ENCODE measurements around the gene ARHGAP8.

ARHGAP8 gene

DNA sequence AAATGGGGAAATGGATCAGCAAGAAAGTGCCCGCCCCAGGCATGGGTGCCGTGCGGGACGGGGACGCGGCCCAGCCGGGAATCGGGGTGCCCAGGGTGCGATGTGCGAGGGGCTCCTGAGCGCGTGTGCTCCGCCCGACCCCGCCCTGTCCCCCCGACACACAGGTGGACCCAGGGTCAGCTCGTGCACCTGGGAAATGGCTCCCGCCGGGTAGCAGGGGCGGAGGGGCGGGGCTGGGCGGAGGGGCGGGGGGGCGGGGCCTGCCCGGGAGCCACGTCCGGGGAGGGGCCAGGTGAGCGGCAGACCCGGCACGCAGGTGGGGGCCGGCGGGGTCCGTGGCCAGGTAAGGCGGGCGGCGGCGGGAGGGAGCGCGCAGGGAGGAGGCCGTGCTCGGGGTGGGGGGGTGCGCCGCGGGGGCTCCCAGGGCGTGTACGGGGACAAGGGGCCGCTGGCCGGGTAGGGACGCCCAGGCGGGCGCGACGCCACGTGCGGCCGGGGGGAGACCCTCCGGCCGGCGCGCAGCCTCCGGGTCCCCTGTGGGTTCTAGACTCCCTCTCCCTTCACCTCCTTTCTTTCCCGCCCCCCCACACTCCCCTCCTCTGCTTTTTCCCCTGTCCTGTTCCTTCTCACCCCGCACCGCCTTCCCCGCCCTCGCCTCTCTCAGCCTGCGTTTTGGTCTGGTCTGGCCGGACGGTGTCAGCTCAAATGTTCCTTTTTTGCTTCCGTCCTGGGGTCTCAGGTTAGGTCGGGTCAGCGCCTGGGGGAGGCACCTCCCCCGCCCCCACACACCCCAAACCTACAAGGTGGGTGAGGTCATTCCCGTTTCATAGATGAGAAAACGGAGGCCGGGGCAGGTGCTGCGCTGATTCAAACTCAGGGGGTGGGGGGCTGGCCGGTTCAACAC lies at the start of gene ARHGAP8:
Gene ARHGAP8, plus strand, starts transcription at position 291 of the 904 bp plus-strand sequence. CDS start 33,953 bp downstream, outside the sequence.
- DNase-seq = peak; percentile 25

DNA sequence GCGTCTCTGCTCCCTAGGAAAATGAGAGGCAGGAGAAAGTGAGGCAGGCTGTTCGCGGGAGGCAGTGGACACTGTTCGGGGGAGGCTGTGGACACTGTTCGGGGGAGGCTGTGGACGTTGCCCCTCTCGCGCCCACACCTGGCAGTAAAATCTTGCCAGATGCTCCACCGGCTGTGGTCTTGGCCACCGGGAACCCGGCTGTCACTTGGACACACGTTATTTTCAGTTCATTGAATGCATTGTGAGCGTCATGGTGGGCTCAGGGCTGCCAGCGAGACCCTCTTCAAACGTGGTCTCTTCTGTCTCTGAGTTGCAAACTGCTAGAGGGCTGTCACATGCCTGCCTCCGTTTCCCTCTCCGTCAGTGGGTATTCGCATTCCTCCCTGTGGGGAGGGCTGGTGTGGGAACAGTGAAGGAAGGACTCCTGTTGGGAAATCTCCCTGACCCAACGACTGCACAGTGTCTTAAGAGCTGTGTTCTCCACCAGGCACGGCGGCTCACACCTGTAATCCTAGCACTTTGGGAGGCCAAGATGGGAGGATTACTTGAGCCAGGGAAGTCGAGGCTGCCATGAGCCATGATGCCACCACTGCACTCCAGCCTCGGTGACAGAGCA lies 49.0 kb upstream of the ARHGAP8 start:
- no peak for DNase-seq

- no peak for DNase-seq
Observed at GRCh38 chr22:44704159-44705021, 48.0 kb upstream of the ARHGAP8 start.

DNA sequence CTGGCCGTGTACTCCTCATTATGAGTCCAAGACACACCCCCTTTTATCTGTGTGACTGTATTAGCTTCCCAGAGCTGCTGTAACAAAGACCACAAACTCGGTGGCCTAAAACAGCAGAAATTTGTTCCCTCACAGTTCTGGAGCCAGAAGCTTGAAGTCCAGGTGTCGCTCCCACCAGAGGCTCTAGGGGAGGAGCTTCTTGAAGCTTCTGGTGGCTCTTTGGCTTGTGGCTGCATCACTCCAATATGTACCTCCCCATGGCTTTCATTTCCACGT lies 47.4 kb upstream of the ARHGAP8 start:
- DNase-seq = no peak

DNA sequence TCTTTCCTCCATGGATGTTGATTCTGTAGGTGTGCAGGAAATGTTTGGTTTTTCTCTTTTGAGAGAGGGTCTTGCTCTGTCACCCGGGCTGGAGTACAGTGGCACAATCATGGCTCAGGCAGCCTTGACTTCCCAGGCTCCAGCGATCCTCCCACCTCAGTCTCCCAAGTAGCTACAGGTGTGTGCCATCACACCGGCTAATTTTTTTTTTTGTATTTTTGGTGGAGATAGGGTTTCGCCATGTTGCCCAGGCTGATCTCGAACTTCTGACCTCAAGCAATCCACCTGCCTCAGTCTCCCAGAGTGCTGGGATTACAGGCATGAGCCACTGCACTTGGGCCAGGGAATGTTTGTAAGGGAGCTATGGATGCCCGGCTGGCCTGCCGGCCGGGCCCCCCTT lies 45.9 kb upstream of the ARHGAP8 start:
- no peak for DNase-seq

DNA sequence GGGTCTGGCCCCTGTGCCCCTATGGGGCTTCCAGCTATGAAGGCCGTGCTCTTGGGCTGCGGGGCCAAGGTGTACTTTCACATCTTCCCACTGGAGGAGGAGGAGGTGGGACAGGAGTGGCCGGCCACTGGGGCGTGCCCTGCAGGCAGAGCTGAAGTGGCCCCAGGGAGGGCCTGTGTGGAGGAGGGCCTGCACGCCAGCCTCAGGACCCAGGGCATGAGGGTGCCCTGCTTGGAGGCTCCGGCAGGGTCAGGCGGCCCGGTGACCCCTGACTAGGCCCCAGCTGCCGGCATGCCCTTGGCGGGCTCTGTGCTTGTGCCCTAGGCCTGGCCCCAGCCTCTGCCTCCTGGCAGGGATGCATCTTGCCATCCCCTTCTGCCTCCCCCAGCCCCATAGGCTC lies 45.2 kb upstream of the ARHGAP8 start:
- DNase-seq = no peak

DNA sequence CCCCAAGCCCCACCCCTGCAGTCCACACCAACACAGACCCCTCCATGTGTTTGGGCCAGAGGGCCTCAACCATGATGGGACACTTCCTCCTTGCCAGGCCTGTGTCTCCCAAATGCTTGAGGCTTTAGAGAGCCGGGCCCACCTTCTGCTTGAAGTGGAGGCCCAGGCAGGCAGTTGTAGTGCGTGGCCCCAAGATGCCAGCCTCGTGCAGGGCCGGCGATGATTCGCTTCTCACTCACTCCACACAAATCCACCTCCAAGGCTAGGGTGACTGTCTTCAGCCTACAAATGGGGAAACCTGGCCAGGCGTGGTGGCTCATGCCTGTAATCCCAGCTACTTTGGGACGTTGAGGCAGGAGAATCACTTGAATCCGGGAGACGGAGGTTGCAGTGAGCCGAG lies 44.6 kb upstream of the ARHGAP8 start:
- no peak for DNase-seq

GRCh38 chr22:44709881-44710392 lies 42.4 kb upstream of the ARHGAP8 start:
- DNase-seq = peak; percentile 49

GRCh38 chr22:44710474-44711240 lies 41.7 kb upstream of the ARHGAP8 start:
- DNase-seq = peak; percentile 51

DNA sequence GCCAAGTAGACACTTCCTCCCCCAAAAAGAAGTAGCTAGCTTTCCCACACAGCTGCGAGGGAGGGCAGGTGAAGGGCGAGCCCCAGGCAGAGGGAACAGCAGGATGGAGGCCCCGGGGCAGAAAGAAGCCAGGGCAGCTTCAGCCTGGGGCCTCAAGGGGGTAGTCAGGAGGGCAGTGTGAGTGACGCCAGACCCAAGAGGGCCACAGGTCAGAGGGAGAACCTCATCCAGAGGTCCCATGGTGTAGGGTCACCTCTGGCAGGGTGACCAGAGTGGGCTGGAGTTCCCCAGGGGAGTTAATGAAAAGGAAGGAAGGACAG lies 41.2 kb upstream of the ARHGAP8 start:
- no peak for DNase-seq

DNA sequence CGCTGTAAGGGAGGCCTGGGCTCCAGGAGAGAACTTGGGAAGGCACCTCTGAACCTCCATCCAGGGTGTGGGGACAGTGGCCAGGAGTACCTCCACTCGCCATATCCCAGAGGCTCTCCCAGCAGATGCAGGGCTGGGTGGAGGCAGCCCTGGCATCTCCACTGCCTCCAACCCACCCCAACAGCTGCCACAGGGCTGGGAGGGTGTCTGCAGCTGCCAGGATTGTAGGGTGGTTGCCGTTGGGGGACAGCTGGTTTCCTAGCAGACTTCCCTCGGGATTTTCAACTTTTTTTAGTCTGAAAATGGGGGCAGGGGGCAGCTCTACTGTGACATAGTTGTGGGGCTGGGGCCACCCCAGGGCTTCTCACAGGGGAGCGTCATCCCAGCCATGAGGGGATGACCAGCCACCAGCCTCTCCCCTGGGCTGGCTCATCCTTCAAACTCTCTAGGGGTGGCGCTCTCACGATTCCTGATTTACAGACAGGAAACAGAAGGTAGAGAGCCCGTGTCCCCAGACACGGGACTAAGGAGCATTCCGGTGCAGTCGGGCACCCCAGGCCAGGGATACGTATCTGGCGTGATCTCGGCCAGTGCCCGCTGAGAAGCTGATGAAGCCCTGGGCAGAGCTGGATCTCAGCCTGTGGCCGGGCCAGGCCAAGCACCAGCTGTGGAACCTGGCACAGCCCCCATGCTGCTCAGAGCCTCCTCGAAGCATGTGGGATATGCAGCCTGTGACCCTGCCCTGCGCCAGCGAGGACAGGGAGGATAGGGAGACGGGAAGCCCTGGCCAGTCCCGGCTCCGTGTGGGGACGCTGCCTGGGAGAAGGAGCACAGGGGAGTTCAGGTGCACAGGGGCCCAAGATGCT lies 40.5 kb upstream of the ARHGAP8 start:
- no peak for DNase-seq

DNA sequence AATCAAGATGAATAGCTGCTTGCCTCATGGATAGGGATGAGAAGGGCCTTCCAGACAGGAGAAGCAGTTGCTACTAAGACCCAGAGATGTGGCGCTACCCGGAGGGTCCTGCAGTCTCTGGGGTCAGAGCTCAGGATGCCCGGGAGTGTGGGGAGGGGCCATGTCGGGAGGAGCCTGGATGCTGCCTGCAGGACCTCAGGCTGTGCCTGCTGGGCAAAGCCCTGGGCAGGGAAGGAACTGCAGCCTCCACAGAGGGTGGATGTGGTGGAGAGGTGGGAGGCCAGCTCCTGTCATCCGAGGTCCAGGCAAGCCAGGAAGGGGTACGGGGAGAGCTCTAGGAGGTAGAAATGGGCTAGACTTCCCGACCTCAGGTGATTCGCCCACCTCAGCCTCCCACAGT lies 39.4 kb upstream of the ARHGAP8 start:
- DNase-seq = no peak

- DNase-seq = no peak
Observed at GRCh38 chr22:44714703-44715350, 37.5 kb upstream of the ARHGAP8 start.

DNA sequence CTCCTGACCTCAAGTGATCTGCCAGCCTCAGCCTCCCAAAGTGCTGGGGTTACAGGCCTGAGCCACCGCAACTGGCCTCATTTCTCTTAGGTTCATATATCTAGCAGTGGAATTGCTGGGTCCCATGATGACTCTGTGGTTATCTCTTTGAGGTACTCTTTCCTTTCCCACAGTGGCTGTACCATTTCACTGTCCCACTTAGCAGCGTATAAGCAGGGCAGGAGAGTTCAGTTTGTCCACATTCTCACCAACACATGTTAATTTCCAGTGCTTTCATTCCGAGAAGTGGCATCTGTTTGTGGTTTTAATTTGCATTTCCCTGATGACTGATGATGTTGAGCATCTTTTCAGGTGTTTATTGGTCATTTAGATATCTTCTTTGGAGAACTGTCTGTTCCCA lies 34.0 kb upstream of the ARHGAP8 start:
- DNase-seq = peak; percentile 22

- no peak for DNase-seq
Observed at GRCh38 chr22:44719586-44720368, 32.6 kb upstream of the ARHGAP8 start.

- no peak for DNase-seq
Observed at GRCh38 chr22:44721213-44721612, 31.2 kb upstream of the ARHGAP8 start.

GRCh38 chr22:44722611-44723010 lies 29.8 kb upstream of the ARHGAP8 start:
- DNase-seq = no peak

DNA sequence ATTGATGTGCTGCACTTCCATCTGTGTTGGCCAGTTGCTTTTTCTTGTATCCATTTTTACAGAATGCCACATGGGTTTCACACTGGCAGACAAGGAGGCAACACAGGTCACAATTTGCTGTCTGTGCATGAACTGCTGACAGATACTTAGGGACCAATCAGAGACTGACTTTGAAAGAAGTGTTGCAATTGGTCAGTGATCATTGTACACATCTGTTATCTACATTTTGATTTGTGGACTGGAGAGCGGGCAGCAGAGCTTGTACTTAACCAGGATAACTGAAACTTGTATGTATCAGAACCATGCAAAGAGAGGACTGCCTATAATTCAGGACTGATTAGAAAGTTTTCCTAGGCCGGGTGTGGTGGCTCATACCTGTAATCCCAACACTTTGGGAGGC lies 28.6 kb upstream of the ARHGAP8 start:
- no peak for DNase-seq

DNA sequence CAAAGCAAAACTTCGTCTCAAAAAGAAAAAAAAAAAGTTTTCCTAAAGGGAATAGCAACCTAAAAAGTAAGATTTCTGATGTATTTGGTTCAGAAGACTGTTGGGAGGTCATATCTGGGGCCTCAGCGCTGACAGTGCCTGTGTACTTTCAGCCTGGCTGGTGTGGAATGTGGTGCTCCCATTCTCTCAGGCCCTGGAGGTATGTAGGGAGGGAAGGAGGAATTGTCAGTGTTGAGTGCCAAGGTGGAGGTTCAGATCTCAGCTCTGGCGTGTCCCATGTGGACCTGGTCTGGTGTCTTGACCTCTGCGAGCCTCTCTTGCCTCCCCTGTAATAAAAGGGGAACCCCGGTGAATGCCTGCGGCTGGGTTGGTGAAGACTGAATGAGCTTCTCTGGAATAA lies 28.0 kb upstream of the ARHGAP8 start:
- DNase-seq = no peak

DNA sequence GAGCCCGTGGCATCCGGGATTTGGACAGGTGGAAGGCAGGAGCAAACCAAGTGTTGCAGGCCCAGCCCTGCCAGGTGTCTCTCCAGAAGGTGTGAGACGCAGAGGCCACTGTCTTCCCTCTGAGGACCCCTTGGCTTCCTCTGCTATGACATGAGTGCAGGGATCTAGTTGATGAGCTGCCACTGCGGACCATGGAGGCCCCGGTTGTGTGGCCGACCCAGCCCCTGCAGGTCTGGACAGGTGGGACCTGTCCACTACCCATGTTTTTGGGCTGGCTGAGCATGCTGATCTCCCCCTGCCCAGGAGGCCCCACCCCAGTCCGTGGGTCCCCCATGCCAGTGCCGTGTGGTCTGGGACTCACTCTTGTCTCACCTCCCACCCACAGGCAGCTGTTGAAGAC lies 27.5 kb upstream of the ARHGAP8 start:
- no peak for DNase-seq

Measured in CD4-positive, alpha-beta T cell treated with Interleukin-21 for 1 hour (primary cell).